Measurements from ENCODE around the gene PCLO.

- TF ChIP-seq ZBTB33 (CRISPR knock-in tag; IDR thresholded peaks at IDR 0.05) (no peak), RCOR1 (IDR thresholded peaks at IDR 0.05; ENCODE audit: borderline replicate concordance in 1 of 2, low read depth in 2 of 2, low read length in 2 of 2) (no peak), CTCF (IDR thresholded peaks at IDR 0.05 in 2 of 3, conservative IDR thresholded peaks at IDR 0.05 in 1 of 3; ENCODE audit: insufficient read depth in 2 of 3, low read depth in 1 of 3, low read length in 3 of 3) (no peak), FOXJ2 (tag; IDR thresholded peaks at IDR 0.05) (no peak), TSHZ1 (CRISPR knock-in tag; IDR thresholded peaks at IDR 0.05) (no peak), ZNF24 (IDR thresholded peaks at IDR 0.05) (no peak), GABPA (tag; conservative IDR thresholded peaks at IDR 0.05; ENCODE audit: low read depth) (no peak)
Observed at GRCh38 chr7:83211685-83212084, 49.0 kb upstream of the PCLO start.
